ENCODE results near the gene TOB1. TPM values are rescaled to one million over a fixed set of nuclear protein-coding genes. Genes with fewer than 3 reads are reported as not detected.
"Not testable (repeated sequence)": the region's sequence is repeated elsewhere in the genome, so short reads cannot be mapped to it uniquely, and the experiment has no call there.

The TOB1 gene
- total RNA-seq, 1 experiment from 2014 or later, result 3.3 TPM

DNA sequence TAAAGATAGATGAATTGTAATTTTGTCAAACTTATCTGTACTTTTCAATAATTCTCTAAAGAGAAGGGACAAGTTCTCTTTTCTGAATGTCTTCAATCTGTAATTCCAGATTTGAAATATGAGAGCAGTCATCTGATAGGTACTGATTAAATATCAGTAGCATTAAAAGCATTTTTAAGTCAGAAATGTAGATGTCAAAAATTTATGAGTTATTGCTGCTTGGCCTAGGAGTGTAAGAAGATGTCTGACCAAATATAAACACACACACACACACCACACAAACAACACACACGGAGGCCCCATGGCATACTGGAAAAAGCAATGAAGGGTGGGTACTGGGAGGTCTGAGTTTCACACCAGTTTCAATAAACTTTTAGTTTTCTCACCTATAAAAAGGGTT, 2.4 kb upstream of the TOB1 start:
- no peak for DNase-seq (ENCODE audit: low read depth)

DNA sequence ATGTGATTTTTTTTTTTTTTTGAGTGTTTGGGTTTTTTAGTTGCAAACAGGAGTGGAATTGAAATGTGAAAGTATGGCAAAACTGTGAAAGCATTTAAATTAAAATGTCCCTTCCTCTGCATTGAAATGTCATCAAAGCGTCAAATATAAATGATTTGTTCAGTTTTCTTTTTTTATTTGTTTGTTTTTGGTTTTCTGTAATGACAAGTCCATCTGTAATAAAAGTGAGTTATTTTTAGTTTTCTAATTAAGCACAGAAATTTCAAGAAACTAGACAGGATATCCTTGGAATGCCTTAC, 1.9 kb upstream of the TOB1 start:
- DNase-seq (ENCODE audit: low read depth), result no peak

DNA sequence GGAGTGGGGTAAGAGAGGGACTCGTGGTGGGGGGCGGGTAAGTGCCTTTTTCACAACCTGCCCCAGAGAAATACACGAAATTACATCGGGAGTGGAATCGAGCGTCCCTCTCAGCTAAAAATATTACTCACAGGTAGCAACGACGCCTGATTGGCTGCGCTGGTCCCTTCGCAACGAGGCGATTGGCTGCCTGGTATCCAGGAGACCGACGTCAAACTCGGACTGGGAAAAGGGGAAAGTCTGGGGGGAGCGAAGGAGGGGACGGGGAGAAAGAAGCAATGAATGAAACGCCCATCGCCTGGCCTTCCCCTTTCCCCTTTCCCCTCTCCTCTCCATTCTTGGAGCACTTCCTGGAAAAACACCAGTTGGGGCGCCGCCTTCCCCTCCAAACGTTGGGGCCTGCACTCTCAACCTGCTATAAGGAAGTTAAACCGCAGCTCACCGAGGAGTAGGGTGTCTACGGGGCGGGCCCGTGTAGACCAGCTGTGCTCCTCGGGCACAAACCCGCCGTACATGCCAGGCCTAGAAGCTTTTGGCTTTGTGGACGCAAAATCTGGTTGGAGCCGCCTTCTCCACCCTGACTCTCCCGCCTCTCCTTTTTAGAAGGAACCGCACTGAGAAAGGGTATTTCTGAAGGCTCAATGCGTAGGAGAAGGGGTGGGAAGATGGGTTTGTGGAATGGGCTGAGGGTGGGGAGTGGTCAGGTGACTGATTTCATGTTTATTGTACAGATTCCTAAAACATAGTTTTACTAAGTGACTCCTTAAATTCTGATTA, 1.4 kb upstream of the TOB1 start:
- peak; percentile 94 for DNase-seq (ENCODE audit: low read depth)

DNA sequence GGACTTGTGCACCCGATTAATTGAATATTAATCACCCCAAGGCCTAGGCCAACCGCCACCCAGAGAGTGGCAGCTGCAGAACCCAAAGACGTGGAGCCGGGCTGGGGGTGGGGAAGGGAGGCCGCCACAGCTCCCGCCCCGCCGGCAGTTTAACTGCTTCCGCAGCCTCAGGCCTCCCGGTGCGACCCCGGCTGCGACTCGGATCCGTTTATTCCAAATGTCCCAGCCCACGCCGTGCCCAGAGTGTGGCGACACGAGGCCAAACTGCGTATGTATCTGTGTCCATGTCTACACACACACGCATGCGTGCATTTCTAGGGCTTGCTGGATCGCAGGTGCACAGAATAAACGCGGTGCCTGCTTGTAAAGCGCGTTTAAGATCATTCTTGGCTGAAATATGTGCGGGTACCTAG, 802 bp upstream of the TOB1 start:
- peak; percentile 67 for DNase-seq (ENCODE audit: low read depth)

DNA sequence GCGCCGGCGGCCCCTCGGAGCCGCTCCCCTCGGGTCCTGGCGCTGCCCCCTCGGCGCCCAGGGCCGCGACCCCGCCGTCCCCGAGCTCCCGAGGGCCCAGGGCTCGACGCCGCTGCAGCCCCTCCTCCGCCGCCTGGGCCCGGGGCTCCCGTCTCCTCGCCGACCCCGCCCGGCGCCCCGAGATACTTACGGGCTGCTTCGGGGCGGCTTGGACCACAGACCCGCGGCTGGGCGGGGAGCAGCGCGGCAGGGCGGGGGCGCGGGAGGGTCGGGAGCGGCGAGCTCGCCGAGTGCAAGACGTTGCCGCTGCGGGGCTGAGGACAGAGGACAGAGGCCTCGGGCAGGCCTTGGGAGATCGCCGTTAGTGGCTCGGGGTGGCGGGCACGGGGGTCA, 290 bp downstream of the TOB1 start:
- DNase-seq (ENCODE audit: low read depth), result no peak

DNA sequence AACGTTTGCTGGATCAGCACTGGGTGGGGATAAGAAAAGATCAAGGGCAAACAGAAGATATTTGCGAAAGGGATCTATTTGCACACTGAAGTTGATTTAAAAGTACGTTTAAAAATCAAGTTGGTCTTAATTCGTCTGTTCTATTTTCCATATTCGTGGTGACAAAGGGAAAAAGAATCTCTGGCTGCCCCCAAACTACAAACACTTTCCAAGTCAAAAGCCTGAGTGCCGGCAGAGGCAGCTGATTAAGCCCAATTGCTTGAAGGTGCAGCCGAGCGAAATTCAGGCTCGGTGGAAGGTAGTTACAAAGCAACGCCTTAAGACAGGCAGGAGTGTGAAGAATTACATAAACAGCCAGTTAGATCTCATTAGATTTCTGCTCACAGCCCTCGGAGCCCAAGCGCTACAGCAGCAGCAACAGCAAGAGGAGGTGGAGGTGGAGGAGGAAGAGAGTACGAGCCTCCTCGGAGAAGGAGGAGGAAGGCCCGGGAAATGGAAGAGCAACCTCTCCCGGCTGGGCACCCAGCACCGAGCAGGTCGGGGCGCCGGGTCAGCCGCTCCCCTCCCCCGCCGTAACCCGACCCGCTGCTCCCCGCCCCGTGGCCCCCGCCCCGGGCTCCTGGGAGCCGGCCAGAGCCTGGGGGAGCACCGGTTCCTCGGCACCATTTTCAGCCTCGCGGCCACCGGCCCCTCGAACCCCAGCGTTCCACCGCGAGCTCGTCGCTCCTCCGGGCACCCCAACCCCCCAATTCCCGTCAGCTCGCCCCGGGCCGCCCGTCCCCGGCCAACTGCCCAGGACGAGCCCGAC, 890 bp downstream of the TOB1 start:
- peak; percentile 45 for DNase-seq (ENCODE audit: low read depth)

DNA sequence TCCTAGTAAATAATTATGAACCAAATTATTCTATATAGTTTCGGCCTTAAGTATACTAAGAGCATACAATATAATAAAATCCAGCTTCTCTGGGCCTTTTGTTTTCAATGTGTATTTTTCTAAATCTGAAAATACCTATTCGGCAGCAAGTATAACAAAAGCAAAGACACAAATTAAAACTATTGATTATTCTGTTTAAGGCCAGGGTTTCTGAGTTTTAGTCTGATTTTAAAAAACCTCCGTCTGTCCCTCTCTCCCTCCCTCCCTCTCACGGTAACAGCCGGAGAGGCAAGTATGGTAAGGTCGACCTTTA, 1.5 kb downstream of the TOB1 start:
- no peak for DNase-seq (ENCODE audit: low read depth)

DNA sequence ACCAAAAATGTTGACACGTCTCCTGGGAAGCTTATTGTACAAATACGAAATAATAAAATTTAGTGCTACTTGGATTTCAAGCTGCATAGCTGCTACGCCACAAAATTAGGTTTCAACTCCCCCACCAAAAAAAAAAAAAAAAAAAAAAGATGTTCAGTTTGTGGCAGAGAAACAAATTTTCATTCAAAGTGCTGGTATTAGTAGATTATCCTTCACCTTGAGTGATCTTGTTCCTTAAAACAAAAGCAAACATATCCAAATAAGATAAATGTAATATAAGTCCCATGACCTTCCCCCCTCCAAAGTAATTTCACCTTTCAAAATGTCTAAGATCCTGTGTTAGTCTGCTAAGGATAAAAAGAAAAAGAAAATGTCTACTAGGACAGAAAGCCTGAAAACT, 2.2 kb downstream of the TOB1 start:
- DNase-seq (ENCODE audit: low read depth), result no peak

DNA sequence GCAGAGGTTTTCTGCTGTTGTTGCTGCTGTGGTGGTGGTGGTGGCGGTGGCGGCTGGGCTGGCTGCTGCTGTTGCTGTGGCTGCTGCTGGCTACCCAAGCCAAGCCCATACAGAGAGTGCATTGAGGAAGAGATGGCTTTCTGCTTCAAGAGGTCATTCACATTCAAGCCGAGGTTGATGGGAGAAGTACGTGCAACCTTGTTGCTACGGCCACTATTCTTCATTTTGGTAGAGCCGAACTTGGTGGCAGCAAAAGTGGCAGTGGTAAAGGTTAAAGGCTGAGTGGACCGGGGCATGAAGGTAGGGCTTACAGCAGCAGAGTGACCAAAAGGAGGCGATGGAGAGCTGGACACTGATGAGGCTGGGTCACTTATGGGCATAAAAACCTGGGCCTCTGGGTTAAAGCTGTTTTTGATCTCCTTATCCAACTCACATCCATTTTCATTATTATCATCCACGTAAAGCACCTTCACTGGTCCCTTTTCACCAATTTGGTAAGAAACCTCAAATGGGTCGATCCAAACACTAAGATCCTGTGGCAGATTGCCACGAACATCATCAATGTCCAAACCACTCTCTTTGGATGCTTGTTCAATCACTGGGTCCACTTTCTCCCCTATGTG, 2.8 kb downstream of the TOB1 start:
- no peak for DNase-seq (ENCODE audit: low read depth)

DNA sequence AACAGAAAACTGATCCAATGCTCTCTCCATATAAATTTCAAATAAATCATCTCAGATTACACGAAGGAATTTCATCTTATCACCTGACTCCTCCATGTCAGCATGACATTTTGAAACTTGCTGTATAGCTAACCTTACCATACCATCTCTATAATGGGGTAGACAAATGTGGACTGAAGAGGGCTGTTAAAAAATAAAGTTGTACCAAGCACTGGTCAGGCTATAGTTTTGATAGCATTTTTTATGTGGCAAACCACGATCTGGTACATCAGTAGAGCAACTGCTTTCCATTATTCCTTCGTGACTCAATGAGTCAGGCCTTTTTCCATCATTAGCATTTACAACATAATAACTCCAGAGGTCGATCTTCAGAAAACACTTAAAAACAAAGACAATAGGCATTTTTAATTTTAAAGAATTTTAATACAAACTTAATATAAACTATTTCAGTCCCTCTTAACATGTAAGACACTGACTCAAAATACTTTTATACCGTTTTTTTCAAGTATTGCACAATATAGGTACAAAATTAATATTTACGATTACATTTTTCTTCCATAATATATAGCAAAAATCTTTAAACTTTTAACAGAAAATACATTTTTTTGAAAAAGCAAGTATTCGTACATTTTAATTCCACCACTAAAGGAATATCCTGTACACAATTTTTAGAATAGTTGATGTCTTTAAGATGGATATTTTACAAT, 4.2 kb downstream of the TOB1 start:
- no peak for DNase-seq (ENCODE audit: low read depth)

DNA sequence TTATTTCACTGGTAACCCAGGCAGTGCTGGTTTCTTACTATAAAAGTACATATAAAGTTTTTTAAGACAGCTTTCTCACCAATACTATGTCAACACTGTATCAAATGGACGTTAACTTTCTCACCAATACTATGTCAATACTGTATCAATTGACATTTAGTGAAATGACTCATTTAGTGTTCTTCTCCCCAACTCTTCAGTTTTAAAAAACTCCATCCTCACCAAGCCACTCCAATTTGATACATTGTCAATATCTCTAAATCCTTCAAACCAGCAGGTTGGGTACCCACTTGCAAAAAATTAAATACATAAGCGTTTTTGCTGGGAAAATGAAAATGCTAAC, 4.8 kb downstream of the TOB1 start:
- DNase-seq (ENCODE audit: low read depth), result no peak

DNA sequence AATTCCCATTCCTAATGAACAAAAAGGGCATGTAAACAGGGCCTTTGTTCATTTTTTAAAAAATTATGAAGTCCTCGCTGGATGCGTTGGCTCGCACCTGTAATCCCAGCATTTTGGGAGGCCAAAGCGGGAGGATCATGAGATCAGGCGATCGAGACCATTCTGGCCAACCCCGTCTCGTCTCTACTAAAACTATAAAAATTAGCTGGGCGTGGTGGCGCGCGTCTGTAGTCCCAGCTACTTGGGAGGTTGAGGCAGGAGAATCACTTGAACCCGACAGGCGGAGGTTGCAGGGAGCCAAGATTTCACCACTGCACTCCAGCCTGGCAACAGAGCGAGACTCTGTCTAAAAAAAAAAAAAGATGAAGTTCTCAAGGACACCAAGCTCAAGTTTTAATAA, 6.4 kb downstream of the TOB1 start:
- DNase-seq (ENCODE audit: low read depth), result not testable (repeated sequence)

DNA sequence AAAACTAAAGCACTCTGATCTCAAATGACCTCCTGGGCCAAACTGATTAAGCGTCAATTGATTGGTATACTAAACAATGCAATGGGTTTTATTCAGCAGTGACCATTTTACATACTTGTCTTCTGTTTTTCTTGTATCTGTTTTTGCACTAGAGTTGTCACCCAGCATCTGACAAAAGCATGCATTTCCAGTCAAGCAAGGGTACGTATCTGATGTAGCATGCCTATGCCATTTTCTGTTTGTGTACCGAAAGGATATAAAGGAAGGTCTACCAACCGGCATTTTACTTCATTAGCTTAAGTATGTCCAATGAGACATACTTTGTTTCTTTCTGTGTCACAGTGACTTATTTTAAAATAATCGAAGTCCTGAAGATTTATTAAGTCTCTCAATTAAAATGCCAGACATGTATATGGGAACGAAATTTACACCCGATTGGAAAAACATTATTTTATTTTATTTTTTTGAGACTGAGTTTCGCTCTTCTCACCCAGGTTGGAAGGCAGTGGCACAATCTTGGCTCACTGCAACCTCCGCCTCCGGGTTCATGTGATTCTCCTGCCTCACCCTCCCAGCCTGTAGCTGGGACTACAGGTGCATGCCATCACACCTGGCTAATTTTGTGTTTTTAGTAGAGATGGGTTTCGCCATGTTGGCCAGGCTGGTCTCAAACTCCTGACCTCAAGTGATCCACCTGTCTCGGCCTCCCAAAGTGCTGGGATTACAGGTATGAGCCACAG, 7.5 kb downstream of the TOB1 start:
- no peak for DNase-seq (ENCODE audit: low read depth)

DNA sequence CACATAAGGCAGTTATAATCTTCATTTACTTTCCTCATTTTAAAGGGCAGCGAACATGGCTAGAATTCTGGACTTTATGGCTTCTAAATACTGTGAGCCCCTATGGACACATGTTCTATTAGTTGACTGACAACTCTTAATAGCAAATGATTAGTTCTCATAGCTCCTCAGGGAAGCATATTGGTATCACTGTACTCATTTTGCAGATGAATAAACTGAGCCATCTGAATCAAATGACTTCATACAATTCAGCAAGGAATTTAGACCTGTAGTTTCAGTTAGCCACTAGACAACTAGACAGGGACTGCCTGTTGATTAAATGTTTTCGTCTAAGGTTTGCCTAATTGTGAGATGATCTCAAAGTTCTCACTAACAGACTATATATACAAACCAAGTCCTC, 9.7 kb downstream of the TOB1 start:
- DNase-seq (ENCODE audit: low read depth), result no peak

DNA sequence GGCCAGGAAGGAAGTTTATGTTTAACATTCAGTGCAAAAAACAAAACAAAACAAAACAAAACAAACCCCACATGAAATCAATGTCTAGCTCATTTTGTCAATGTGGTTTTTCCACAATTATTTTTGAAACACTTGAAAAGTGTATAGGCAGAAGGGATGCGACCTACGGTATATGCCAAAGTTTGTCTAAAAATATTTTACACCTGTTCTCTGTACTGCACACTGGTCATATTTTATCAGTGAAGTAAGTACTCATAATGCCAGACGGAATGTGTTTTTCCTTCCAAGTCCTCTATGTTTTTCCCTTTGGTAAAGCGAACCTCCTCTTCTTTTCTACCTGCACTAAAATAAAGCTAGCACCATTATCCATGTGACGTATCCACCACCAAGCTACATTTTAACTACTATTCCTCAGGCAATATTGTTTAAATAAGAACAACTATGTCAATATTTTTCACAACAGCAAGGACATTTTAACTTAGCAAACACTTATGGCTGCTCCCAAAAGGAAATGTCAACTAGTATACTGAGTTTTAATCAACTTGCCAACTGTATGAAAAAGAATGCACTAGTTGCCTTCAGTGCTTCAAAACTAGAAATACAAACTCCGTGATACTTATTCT, 10.3 kb downstream of the TOB1 start:
- no peak for DNase-seq (ENCODE audit: low read depth)

DNA sequence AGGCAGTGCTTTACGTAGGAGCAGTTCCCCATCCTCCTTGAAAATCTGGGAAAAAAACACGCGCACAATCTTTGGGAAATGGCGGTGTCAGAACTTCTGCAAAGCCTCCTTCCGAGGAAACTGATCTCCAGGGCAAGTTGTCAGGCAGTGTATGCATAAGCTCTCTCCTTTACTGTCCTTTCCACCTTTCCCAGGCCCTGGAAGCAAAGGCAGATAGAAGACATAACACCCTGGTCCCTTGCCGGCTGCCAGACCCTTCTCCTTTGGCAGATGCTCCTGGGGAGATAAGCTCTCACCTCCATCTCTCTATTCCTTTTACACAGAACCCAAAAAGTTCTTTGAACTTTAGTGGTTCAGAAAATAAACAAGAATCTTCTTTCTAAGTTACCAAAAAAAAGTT, 12.4 kb downstream of the TOB1 start:
- no peak for DNase-seq (ENCODE audit: low read depth)

DNA sequence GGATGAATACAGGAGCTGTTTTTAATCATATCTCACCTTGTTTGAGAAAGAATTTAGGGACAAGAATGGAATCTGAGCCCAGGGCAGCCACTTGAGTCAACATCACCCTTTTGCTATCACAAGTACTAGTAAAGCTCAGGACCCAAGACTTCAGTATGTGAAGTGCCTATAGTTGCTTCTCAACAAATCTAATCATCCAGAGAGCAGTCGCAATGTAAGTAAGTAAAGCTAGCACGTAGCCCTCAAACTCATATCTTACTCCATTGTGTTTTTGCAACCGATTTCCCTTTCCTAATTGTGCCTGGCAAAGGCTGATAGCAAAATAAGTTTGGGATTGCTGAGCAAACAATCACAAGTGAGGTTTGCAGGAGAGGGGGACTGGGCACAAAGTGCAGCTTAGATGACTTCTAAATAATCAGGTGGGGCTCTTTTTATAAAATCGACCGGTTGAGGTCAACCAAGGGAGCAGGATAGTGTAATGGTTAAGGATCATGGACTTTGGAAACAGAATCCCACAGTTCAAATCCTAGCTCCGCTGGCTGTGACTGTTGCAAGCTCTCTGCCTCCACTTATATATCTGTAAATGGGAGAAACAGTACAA, 13.0 kb downstream of the TOB1 start:
- DNase-seq (ENCODE audit: low read depth), result no peak

DNA sequence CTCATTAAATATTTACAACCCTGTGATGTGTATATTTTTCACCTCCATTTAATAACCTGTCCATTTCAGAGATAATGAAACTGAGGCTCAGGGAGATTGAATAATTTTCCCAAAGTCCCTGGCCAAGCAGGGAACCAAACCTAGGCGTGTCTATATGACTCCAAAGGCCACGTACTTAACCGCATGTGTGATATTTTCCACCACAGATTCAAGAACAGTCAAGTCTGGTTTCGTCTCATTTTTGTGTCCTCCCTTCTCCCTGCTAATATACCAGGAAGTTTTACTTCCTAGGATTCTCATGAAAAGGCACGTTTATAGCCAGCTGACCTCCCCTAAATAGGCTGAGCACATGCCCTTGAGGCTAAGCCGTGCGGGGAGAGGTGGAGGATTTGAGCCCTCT, 15.5 kb downstream of the TOB1 start:
- DNase-seq (ENCODE audit: low read depth), result no peak

DNA sequence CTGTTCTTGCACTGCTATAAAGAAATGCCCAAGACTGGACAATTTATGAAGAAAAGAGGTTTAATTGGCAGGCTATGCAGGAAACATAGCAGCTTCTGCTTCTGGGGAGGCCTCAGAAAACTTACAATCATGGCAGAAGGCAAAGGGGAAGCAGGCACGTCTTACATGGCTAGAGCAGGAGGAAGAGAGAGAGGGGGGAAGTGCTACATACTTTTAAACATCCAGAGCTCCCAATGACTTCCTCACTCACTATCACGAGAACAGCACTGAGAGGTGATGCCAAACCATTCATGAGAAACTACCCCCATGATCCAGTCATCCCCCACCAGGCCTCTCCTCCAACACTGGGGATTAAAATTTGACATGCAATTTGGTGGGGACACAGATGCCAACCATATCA, 17.4 kb downstream of the TOB1 start:
- DNase-seq (ENCODE audit: low read depth), result no peak

DNA sequence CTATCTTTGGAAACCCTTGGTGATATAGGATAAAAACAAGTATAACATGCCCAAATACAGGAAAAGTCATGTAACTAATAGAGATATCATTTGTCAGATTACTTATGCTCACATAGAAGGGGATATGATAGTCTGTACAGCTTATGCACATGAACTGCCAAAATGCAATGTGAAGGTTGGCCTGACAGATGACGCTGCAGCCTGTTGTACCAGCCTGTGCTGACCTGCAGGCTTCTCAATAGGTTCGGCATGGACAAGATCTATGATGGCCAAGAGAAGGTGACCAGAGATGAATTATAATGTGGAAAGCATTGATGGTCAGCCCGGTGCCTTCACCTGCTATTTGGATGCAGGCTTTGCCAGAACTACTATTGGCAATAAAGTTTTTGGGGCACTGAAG, 18.1 kb downstream of the TOB1 start:
- no peak for DNase-seq (ENCODE audit: low read depth)

DNA sequence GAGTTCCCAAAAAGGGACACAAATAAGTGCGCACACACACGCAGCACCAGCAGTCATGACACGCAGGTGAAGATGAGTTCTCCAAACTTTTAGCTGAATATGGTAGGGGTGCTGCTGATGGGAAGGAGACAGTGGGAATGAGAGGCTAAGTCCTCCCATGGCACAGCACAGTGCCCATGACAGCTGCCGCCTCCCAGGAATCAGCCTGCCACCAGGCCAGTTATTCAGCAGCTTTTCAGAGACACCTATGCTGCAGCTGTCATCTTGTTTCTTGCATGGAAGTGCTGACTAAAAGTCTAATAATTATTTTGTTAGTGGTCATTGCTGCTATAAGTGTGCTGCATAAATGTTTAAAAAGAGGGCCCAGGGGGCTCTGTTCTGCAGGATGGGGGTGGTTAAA, 18.6 kb downstream of the TOB1 start:
- no peak for DNase-seq (ENCODE audit: low read depth)

All from Daoy (cell line).